ACC112 (cell line): ENCODE results near the gene POMT2.

ENCODE experiments used
- H2AFZ ChIP-seq: fragments of 200-600 bp; sonication (generic); one replicate; pipeline ENCODE4 v1.6.0; 2017; ENCODE audit warnings: antibody characterized with exemption, low read length; ENCODE audit not compliant: unreplicated experiment
- H3K27ac ChIP-seq: fragments of 200-600 bp; sonication (generic); 2 replicates; pipeline ENCODE4 v1.5.1; 2014; ENCODE audit warnings: low read depth, mild to moderate bottlenecking, antibody characterized with exemption, low read length, moderate library complexity
- H3K27me3 ChIP-seq: fragments of 200-600 bp; sonication (generic); 2 replicates; pipeline ENCODE4 v1.6.1; 2014; ENCODE audit warnings: mild to moderate bottlenecking, antibody characterized with exemption, low read length, moderate library complexity, mixed read lengths; ENCODE audit not compliant: insufficient read depth
- H3K36me3 ChIP-seq: fragments of 200-600 bp; sonication (generic); 2 replicates; pipeline ENCODE4 v1.6.1; 2016; ENCODE audit warnings: mild to moderate bottlenecking, antibody characterized with exemption, low read length, moderate library complexity, mixed read lengths; ENCODE audit not compliant: insufficient read depth
- H3K4me1 ChIP-seq: fragments of 200-600 bp; sonication (generic); one replicate; pipeline ENCODE4 v1.6.1; 2016; ENCODE audit warnings: low read length, mixed read lengths; ENCODE audit not compliant: insufficient read depth, unreplicated experiment, control insufficient read depth
- H3K4me3 ChIP-seq: fragments of 200-600 bp; sonication (generic); 2 replicates; pipeline ENCODE4 v1.5.1; 2014; ENCODE audit warnings: mild to moderate bottlenecking, low read depth, low read length
- H3K79me2 ChIP-seq: fragments of 200-600 bp; sonication (generic); one replicate; pipeline ENCODE4 v1.6.0; 2016; ENCODE audit warnings: low read length; ENCODE audit not compliant: control insufficient read depth, unreplicated experiment, insufficient read depth

The POMT2 gene

GRCh38 chr14:77320238-77320935 is at the start of gene POMT2:
Gene POMT2 (minus strand): TSS chr14:77320883. CDS start chr14:77320681, 202 bp downstream.
- peak within 1 kb of the TSS; percentile 82 for H3K27ac ChIP-seq
- H3K4me1 ChIP-seq = peaks cover 14% of the 10 kb centered on the region
- peak within 1 kb of the TSS; percentile 98 for H2AFZ ChIP-seq
- no peaks in the 10 kb centered on the region for H3K27me3 ChIP-seq
- H3K36me3 ChIP-seq = no peaks in the 10 kb centered on the region
- H3K4me3 ChIP-seq = peak within 1 kb of the TSS; percentile 93
- H3K79me2 ChIP-seq = peaks cover 20% of the 10 kb centered on the region

- H3K36me3 ChIP-seq = no peaks in the 10 kb centered on the region
- no peak overlapping the region for H3K27ac ChIP-seq
- peaks cover 12% of the 10 kb centered on the region for H3K79me2 ChIP-seq
- no peaks in the 10 kb centered on the region for H3K27me3 ChIP-seq
- H2AFZ ChIP-seq = no peak overlapping the region
- H3K4me1 ChIP-seq = peaks cover 12% of the 10 kb centered on the region
- H3K4me3 ChIP-seq = no peak overlapping the region
Measured at GRCh38 chr14:77369285-77369684, 48.6 kb upstream of the POMT2 start.

GRCh38 chr14:77364146-77364545 is 43.5 kb upstream of the POMT2 start:
- peaks cover 13% of the 10 kb centered on the region for H3K79me2 ChIP-seq
- H3K4me3 ChIP-seq = no peak overlapping the region
- H3K27me3 ChIP-seq = no peaks in the 10 kb centered on the region
- H3K27ac ChIP-seq = no peak overlapping the region
- H3K36me3 ChIP-seq = no peaks in the 10 kb centered on the region
- no peak overlapping the region for H2AFZ ChIP-seq
- no peaks in the 10 kb centered on the region for H3K4me1 ChIP-seq

GRCh38 chr14:77359626-77360025 is 38.9 kb upstream of the POMT2 start:
- Histone ChIP-seq H3K27me3 (no peaks in the 10 kb centered on the region), H3K36me3 (no peaks in the 10 kb centered on the region), H3K79me2 (peaks cover 11% of the 10 kb centered on the region), H2AFZ (no peak overlapping the region), H3K4me3 (no peak overlapping the region), H3K27ac (no peak overlapping the region), H3K4me1 (no peaks in the 10 kb centered on the region)

GRCh38 chr14:77356899-77357298 is 36.2 kb upstream of the POMT2 start:
- H3K4me3 ChIP-seq = no peak overlapping the region
- no peaks in the 10 kb centered on the region for H3K4me1 ChIP-seq
- no peak overlapping the region for H2AFZ ChIP-seq
- H3K27me3 ChIP-seq = no peaks in the 10 kb centered on the region
- H3K79me2 ChIP-seq = no peaks in the 10 kb centered on the region
- H3K36me3 ChIP-seq = no peaks in the 10 kb centered on the region
- H3K27ac ChIP-seq = no peak overlapping the region

GRCh38 chr14:77355811-77356210 is 35.1 kb upstream of the POMT2 start:
- Histone ChIP-seq H3K4me1 (no peaks in the 10 kb centered on the region), H3K79me2 (no peaks in the 10 kb centered on the region)

GRCh38 chr14:77353469-77354141 is 32.9 kb upstream of the POMT2 start:
- H3K27me3 ChIP-seq = no peaks in the 10 kb centered on the region
- no peaks in the 10 kb centered on the region for H3K4me1 ChIP-seq
- H3K4me3 ChIP-seq = no peak overlapping the region
- H3K36me3 ChIP-seq = no peaks in the 10 kb centered on the region
- no peak overlapping the region for H3K27ac ChIP-seq
- no peaks in the 10 kb centered on the region for H3K79me2 ChIP-seq
- no peak overlapping the region for H2AFZ ChIP-seq

More at GRCh38 chr14:77355811-77356210, 35.1 kb upstream of the POMT2 start:
- Histone ChIP-seq H3K27me3 (no peaks in the 10 kb centered on the region), H3K36me3 (no peaks in the 10 kb centered on the region), H3K27ac (no peak overlapping the region), H2AFZ (no peak overlapping the region), H3K4me3 (no peak overlapping the region)

- Histone ChIP-seq H3K27me3 (no peaks in the 10 kb centered on the region), H3K4me3 (no peak overlapping the region), H3K27ac (no peak overlapping the region), H2AFZ (no peak overlapping the region), H3K36me3 (no peaks in the 10 kb centered on the region), H3K79me2 (no peaks in the 10 kb centered on the region), H3K4me1 (no peaks in the 10 kb centered on the region)
Measured at GRCh38 chr14:77347751-77348150, 27.1 kb upstream of the POMT2 start.

- H3K79me2 ChIP-seq = no peaks in the 10 kb centered on the region
- no peak overlapping the region for H3K4me3 ChIP-seq
- no peak overlapping the region for H2AFZ ChIP-seq
- no peaks in the 10 kb centered on the region for H3K4me1 ChIP-seq
- H3K36me3 ChIP-seq = no peaks in the 10 kb centered on the region
- no peaks in the 10 kb centered on the region for H3K27me3 ChIP-seq
- H3K27ac ChIP-seq = no peak overlapping the region
Measured at GRCh38 chr14:77346495-77346894, 25.8 kb upstream of the POMT2 start.

- no peaks in the 10 kb centered on the region for H3K36me3 ChIP-seq
- H2AFZ ChIP-seq = no peak overlapping the region
- H3K27ac ChIP-seq = no peak overlapping the region
- no peaks in the 10 kb centered on the region for H3K79me2 ChIP-seq
- H3K4me3 ChIP-seq = no peak overlapping the region
- no peaks in the 10 kb centered on the region for H3K27me3 ChIP-seq
- H3K4me1 ChIP-seq = no peaks in the 10 kb centered on the region
Measured at GRCh38 chr14:77344377-77344996, 23.8 kb upstream of the POMT2 start.

GRCh38 chr14:77343662-77344061 is 23.0 kb upstream of the POMT2 start:
- no peak overlapping the region for H3K27ac ChIP-seq
- no peaks in the 10 kb centered on the region for H3K27me3 ChIP-seq
- H2AFZ ChIP-seq = no peak overlapping the region
- no peaks in the 10 kb centered on the region for H3K79me2 ChIP-seq
- no peaks in the 10 kb centered on the region for H3K36me3 ChIP-seq
- H3K4me3 ChIP-seq = no peak overlapping the region
- no peaks in the 10 kb centered on the region for H3K4me1 ChIP-seq
